GM23248 (cell line): ENCODE data around the gene PXMP2.

ENCODE experiments used
- EZH2 ChIP-seq: fragments of 200-600 bp; sonication (generic); IDR thresholded peaks from 2 replicates; pipeline ENCODE4 v1.6.1; 2018; ENCODE audit warnings: antibody characterized with exemption, mild to moderate bottlenecking; ENCODE audit not compliant: insufficient read depth, poor library complexity, severe bottlenecking
- EZH2phosphoT487 ChIP-seq: fragments of 200-600 bp; sonication (generic); IDR thresholded peaks from 2 replicates; pipeline ENCODE4 v1.6.1; 2018; ENCODE audit warnings: antibody characterized with exemption, moderate library complexity, mild to moderate bottlenecking, low read depth; ENCODE audit not compliant: insufficient read depth

- TF ChIP-seq EZH2 (no peak), EZH2phosphoT487 (no peak)
Measured at GRCh38 chr12:132677492-132677891, 9.9 kb upstream of the PXMP2 start.
